Smooth muscle cell (in vitro differentiated cells): ENCODE results near the gene CD84. TPM values are rescaled to one million over a fixed set of nuclear protein-coding genes. Genes with fewer than 3 reads are reported as not detected.

Experiments
- DNase-seq: peaks from one replicate; lab custom pipeline; 2025; ENCODE audit not compliant: unreplicated experiment; lab: John Stamatoyannopoulos, UW
- H2AFZ ChIP-seq: fragments of 200-600 bp; sonication (generic); 2 replicates; pipeline ENCODE4 v1.6.0; 2016; ENCODE audit warnings: antibody characterized with exemption, low read depth, mild to moderate bottlenecking
- H3F3A ChIP-seq: fragments of 200-600 bp; sonication (generic); 2 replicates; pipeline ENCODE4 v1.6.0; 2017; ENCODE audit warnings: antibody characterized with exemption, low read depth
- H3K27ac ChIP-seq: fragments of 200-600 bp; sonication (generic); 2 replicates; pipeline ENCODE4 v1.5.1; 2016; ENCODE audit warnings: low read depth, mild to moderate bottlenecking
- H3K27me3 ChIP-seq: fragments of 200-600 bp; sonication (generic); 2 replicates; pipeline ENCODE4 v1.6.1; 2016; ENCODE audit warnings: low read depth, mild to moderate bottlenecking
- H3K36me3 ChIP-seq: fragments of 200-600 bp; sonication (generic); 2 replicates; pipeline ENCODE4 v1.5.1; 2016; ENCODE audit warnings: low read depth
- H3K4me1 ChIP-seq: fragments of 200-600 bp; sonication (generic); 2 replicates; pipeline ENCODE4 v1.5.1; 2016; ENCODE audit warnings: low read depth
- H3K4me2 ChIP-seq: fragments of 200-600 bp; sonication (generic); 2 replicates; pipeline ENCODE4 v1.6.0; 2016; ENCODE audit warnings: mild to moderate bottlenecking
- H3K4me3 ChIP-seq: fragments of 200-600 bp; sonication (generic); 2 replicates; pipeline ENCODE4 v1.5.1; 2016; ENCODE audit warnings: mild to moderate bottlenecking
- H3K79me2 ChIP-seq: fragments of 200-600 bp; sonication (generic); 2 replicates; pipeline ENCODE4 v1.6.0; 2016; ENCODE audit warnings: low read depth, mild to moderate bottlenecking
- H3K9ac ChIP-seq: fragments of 200-600 bp; sonication (generic); 2 replicates; pipeline ENCODE4 v1.6.0; 2016; ENCODE audit warnings: low read depth
- H3K9me3 ChIP-seq: fragments of 200-600 bp; sonication (generic); replicated peaks from 2 replicates; pipeline ENCODE4 v1.5.1; 2016; ENCODE audit warnings: low read depth
- H4K20me1 ChIP-seq: fragments of 200-600 bp; sonication (generic); 2 replicates; pipeline ENCODE4 v1.6.0; 2016; ENCODE audit warnings: low read depth
- CTCF ChIP-seq: fragments of 200-600 bp; sonication (generic); IDR thresholded peaks from 2 replicates; pipeline ENCODE4 v1.5.1; 2017; ENCODE audit warnings: borderline replicate concordance, mild to moderate bottlenecking, antibody characterized with exemption; ENCODE audit not compliant: insufficient read depth, poor library complexity, severe bottlenecking
- WGBS: methylation state at CpG from one replicate; pipeline ENCODE4 v1.1.7; 2016; ENCODE audit warnings: low lambda C conversion rate; 5-methylcytosine and 5-hydroxymethylcytosine counted together
- polyA plus RNA-seq: library from polyadenylated mRNA; unstranded; fragments of >200 nt; fragmentation: Nextera tagmentation; extraction: Ambion mirVana; gene quantifications from 2 replicates; pipeline ENCODE4 v1.2.1, GENCODE V29; 2016
- total RNA-seq: library from RNA; depleted of rRNA; stranded (reverse); fragments of >200 nt; gene quantifications from 2 replicates; pipeline ENCODE4 v1.2.3, GENCODE V29; 2014

The CD84 gene
- total and polyA plus RNA-seq, 2 experiments from 2014 or later = not detected

DNA sequence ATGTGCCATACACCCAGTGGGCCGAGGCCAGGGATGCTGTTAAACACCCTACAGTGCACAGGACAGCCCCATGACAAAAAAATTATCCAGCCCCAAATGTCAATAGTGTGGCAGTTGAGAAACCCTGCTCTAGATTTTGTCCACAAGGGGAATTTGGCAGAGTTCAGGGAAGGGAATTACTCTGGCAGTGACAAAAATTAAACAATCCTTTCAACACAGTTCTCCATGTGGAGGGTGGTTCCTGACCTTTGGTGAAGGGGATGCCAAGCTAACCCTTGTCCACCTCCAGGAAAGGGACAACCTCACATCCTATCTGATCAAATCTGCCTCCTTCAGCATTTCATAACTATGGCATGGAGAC lies 28.4 kb upstream of the CD84 start:
- no peaks in the 10 kb centered on the region for H3K9me3 ChIP-seq
- no peak overlapping the region for H3K27ac ChIP-seq
- H3K36me3 ChIP-seq = no peaks in the 10 kb centered on the region
- H3K79me2 ChIP-seq = no peaks in the 10 kb centered on the region
- H3K4me1 ChIP-seq = no peaks in the 10 kb centered on the region
- H3K9ac ChIP-seq = no peak overlapping the region
- no peak overlapping the region for H3K4me2 ChIP-seq
- no peaks in the 10 kb centered on the region for H3F3A ChIP-seq
- no peak overlapping the region for H3K4me3 ChIP-seq
- H3K27me3 ChIP-seq = no peaks in the 10 kb centered on the region
- 95% methylated on average over 1 of the region's 1 CpG for WGBS
- no peak overlapping the region for H2AFZ ChIP-seq
- no peaks in the 10 kb centered on the region for H4K20me1 ChIP-seq
- no peak for DNase-seq
- TF ChIP-seq CTCF = no peak

- Histone ChIP-seq H3K27me3 (no peaks in the 10 kb centered on the region), H3K4me2 (no peak overlapping the region), H3K9ac (no peak overlapping the region), H3K36me3 (no peaks in the 10 kb centered on the region), H3K4me1 (no peaks in the 10 kb centered on the region), H3K9me3 (no peaks in the 10 kb centered on the region), H3K4me3 (no peak overlapping the region), H4K20me1 (no peaks in the 10 kb centered on the region), H3F3A (no peaks in the 10 kb centered on the region), H3K27ac (no peak overlapping the region), H3K79me2 (no peaks in the 10 kb centered on the region), H2AFZ (no peak overlapping the region)
- no peak for DNase-seq
- peak; percentile 75 for TF ChIP-seq CTCF
- 35% methylated on average over 3 of the region's 3 CpGs for WGBS
Observed at GRCh38 chr1:160607011-160607671, 27.8 kb upstream of the CD84 start.

GRCh38 chr1:160606611-160607010 lies 27.3 kb upstream of the CD84 start:
- no peak overlapping the region for H3K4me2 ChIP-seq
- no peaks in the 10 kb centered on the region for H3K36me3 ChIP-seq
- no peaks in the 10 kb centered on the region for H4K20me1 ChIP-seq
- no peak overlapping the region for H3K27ac ChIP-seq
- no peak for TF ChIP-seq CTCF
- no peaks in the 10 kb centered on the region for H3K79me2 ChIP-seq
- H3K9me3 ChIP-seq = no peaks in the 10 kb centered on the region
- no peak overlapping the region for H3K9ac ChIP-seq
- H3K4me1 ChIP-seq = no peaks in the 10 kb centered on the region
- H3K4me3 ChIP-seq = no peak overlapping the region
- H3F3A ChIP-seq = no peaks in the 10 kb centered on the region
- no peak overlapping the region for H2AFZ ChIP-seq
- WGBS = 94% methylated on average over 1 of the region's 1 CpG
- no peaks in the 10 kb centered on the region for H3K27me3 ChIP-seq
- no peak for DNase-seq
